VCaP (cell line): Measurements from ENCODE around the gene PODN.

ENCODE experiments used
- H3K27ac ChIP-seq: fragments of 450-650 bp; 2 replicates; pipeline ENCODE4 v1.5.1; 2017
- TF ChIP-seq, protein P1 (sequence below): fragments of 450-650 bp; conservative IDR thresholded peaks from 2 replicates; pipeline ENCODE4 v1.5.1; 2017; ENCODE audit warnings: mild to moderate bottlenecking, moderate library complexity

PODN gene

DNA sequence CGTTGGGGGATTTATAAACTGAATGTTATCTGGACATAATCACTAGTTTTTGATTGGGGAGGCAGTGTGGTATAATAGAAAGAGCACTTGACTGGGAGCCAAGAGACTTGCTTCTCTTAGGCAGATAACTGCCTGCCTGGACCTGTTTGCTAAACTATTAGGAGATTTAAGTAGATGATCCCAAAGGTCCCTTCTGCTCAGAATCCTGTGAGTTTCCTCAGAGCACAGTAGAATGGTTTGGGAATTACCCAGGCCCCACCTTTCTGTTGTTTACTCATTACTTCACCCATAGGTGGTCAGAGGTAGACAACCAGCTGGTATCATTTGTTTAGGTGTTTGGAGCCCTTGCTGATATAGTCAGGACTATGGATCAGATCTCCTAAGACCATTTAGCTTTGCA is 10.3 kb upstream of the PODN start:
- TF ChIP-seq, protein P1, sequence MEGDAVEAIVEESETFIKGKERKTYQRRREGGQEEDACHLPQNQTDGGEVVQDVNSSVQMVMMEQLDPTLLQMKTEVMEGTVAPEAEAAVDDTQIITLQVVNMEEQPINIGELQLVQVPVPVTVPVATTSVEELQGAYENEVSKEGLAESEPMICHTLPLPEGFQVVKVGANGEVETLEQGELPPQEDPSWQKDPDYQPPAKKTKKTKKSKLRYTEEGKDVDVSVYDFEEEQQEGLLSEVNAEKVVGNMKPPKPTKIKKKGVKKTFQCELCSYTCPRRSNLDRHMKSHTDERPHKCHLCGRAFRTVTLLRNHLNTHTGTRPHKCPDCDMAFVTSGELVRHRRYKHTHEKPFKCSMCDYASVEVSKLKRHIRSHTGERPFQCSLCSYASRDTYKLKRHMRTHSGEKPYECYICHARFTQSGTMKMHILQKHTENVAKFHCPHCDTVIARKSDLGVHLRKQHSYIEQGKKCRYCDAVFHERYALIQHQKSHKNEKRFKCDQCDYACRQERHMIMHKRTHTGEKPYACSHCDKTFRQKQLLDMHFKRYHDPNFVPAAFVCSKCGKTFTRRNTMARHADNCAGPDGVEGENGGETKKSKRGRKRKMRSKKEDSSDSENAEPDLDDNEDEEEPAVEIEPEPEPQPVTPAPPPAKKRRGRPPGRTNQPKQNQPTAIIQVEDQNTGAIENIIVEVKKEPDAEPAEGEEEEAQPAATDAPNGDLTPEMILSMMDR: no peak
- H3K27ac ChIP-seq: peak overlapping the region; percentile 79

GRCh38 chr1:53057127-53057526 is 4.9 kb upstream of the PODN start:
- H3K27ac ChIP-seq: no peak overlapping the region
- TF ChIP-seq, protein P1: no peak

- H3K27ac ChIP-seq: no peak overlapping the region
- TF ChIP-seq, protein P1: no peak
Measured at GRCh38 chr1:53060579-53060978, 1.4 kb upstream of the PODN start.

DNA sequence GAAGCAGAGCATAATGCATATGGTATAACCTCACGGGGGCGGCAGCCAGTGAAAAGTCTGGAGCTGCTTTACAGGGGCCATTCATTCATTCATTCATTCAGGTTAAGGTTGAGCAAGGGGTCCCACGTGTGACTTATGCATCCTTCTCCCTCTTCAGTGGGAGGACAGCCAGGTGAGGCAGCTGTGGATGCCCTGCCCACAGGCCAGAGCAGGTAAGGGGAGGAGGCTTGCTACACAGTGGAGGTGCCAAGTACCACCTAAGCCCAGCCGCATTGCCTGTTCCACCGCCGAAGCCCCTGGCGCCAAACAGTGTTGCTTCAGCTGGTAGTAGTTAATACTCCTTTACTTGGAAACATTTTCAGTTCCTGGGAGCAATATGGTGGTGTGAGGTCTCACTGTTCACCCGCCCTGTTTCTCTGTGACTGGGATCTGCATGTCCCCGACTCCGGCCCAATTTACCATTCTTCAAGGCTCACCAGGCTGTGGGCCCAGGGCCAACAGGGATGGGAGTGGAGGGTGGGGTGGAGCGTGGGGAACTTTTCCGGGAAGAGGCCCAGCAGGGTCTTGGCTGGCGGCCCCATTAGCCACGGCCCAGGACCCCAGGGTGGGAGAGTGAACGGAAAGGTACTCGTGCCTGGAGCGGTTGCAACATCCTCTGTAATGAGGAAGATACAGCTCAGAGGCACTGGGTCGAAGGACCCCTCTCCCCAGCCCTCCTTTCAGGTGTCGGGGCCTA is 722 bp upstream of the PODN start:
- H3K27ac ChIP-seq: peak overlapping the region; percentile 37; the same call in 1 of the 2 replicates
- TF ChIP-seq, protein P1: no peak

GRCh38 chr1:53062708-53063591 is 937 bp downstream of the PODN start:
- TF ChIP-seq, protein P1: no peak
- no peak overlapping the region for H3K27ac ChIP-seq

DNA sequence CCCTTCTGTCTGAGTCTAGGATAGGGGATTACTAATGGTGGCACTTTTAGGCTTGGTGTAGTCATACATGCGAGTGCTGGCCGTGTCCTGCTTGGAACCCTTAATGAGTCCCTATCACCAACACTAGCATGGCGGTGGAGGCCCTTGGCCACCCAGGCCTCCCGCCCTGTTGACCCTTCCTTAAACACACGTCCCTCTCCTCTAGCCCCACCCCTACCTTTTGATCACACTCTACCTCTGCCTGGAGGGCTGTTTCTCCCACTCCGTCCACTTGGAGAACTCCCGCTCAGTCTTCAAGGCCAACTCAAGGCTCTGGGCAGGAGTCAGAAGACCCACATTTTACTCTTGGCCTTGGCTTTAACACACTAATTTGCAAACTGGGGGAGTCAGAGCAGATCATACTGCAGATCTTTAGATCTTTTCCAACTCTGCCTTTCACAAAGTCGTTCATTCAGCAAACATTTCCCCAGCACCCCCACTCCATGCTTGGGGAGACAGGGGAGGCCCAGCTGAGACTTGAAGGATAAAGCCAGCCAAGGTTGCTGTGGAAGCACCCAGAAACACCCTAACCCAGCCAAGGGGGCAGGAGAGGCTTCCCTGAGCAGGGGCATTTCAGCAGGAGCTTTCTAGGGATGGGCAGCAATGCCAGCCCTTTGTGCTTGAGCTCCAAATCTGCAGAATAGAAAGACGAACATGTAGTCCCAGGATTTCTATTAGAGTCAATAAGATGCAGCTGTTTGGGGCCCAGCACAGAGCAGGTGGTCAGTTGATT is 1.9 kb downstream of the PODN start:
- no peak overlapping the region for H3K27ac ChIP-seq
- TF ChIP-seq, protein P1: no peak

DNA sequence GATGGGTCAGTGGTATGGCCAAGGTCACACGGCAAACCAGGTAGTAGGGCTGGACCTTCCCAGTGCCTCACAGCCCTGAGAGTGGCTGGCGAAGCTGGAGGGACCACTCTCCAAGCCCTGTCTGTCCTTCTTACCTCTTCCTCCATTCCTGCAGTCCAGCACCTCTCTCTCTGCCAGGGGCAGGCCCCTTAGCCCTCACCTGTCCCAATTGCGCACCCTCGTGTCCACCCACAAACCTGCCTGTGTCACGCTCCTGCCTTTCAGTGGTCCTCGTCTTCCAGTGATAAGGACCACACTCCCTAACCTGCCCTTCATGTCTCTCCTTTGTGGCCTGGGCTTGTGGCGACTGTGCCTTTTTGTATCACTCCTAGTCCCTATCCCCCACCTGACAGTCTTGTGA is 3.4 kb downstream of the PODN start:
- TF ChIP-seq, protein P1: no peak

More for the DNA sequence above, 3.4 kb downstream of the PODN start:
- H3K27ac ChIP-seq: no peak overlapping the region
